ENCODE data around the gene WNT5A.

The WNT5A gene

DNA sequence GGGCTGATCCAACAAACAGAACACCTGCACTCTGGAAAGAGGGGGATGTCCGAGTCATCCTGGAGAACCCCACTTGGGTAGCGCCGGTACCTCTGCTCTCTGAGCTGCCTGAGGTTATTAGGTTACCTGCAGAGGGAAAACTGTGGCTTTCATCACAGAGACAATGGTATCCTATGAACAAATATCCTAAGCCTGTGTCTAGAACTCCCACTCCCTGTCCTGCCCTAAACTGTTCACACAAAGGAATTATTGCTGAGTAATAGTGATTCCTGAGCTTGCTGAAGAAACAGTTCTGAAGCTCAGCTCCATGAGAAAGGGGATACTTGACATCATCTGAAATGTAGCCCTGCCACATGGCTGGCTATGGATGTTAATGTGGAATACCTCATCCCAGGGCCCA lies 31.9 kb upstream of the WNT5A start:
- Mint-ChIP-seq H3K27me3 (ENCODE audit: low read depth) (peaks cover 11% of the 10 kb centered on the region), H3K4me3 (no peak overlapping the region), H3K4me1 (peaks cover 52% of the 10 kb centered on the region), H3K9me3 (no peaks in the 10 kb centered on the region), H3K27ac (peak overlapping the region; percentile 61 to 79 (median 78)), H3K36me3 (ENCODE audit: low read depth) (no peaks in the 10 kb centered on the region)
- TF ChIP-seq, protein P1, sequence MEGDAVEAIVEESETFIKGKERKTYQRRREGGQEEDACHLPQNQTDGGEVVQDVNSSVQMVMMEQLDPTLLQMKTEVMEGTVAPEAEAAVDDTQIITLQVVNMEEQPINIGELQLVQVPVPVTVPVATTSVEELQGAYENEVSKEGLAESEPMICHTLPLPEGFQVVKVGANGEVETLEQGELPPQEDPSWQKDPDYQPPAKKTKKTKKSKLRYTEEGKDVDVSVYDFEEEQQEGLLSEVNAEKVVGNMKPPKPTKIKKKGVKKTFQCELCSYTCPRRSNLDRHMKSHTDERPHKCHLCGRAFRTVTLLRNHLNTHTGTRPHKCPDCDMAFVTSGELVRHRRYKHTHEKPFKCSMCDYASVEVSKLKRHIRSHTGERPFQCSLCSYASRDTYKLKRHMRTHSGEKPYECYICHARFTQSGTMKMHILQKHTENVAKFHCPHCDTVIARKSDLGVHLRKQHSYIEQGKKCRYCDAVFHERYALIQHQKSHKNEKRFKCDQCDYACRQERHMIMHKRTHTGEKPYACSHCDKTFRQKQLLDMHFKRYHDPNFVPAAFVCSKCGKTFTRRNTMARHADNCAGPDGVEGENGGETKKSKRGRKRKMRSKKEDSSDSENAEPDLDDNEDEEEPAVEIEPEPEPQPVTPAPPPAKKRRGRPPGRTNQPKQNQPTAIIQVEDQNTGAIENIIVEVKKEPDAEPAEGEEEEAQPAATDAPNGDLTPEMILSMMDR (IDR thresholded peaks at IDR 0.05; ENCODE audit: unreplicated experiment in 3 of 3): no peak

DNA sequence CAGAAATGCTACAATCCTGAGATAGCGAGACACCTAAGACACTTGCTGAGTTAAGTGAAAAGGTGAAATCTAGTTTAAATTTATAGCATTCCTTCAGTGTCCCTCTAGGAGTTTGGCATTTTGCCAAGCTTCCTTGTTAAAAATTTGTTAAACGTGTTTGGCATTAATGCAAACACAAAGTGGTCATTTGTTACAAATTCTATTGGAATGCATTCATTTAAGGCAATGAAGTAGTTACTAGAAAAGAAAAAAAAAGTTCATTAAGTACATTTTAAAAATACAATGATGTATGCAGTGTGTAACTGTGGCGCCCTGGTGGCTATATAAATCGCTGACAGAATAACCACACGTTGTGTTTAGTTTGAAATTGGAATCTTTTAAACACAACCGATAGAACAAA lies 31.3 kb upstream of the WNT5A start:
- H3K27ac Mint-ChIP-seq: peak overlapping the region; percentile 61 to 79 (median 78)
- TF ChIP-seq, protein P1 (IDR thresholded peaks at IDR 0.05; ENCODE audit: unreplicated experiment in 3 of 3): no peak
- peaks cover 49% of the 10 kb centered on the region for H3K4me1 Mint-ChIP-seq
- no peak overlapping the region for H3K4me3 Mint-ChIP-seq
- peaks cover 11% of the 10 kb centered on the region for H3K27me3 Mint-ChIP-seq (ENCODE audit: low read depth)
- H3K36me3 Mint-ChIP-seq (ENCODE audit: low read depth): no peaks in the 10 kb centered on the region
- H3K9me3 Mint-ChIP-seq: no peaks in the 10 kb centered on the region

DNA sequence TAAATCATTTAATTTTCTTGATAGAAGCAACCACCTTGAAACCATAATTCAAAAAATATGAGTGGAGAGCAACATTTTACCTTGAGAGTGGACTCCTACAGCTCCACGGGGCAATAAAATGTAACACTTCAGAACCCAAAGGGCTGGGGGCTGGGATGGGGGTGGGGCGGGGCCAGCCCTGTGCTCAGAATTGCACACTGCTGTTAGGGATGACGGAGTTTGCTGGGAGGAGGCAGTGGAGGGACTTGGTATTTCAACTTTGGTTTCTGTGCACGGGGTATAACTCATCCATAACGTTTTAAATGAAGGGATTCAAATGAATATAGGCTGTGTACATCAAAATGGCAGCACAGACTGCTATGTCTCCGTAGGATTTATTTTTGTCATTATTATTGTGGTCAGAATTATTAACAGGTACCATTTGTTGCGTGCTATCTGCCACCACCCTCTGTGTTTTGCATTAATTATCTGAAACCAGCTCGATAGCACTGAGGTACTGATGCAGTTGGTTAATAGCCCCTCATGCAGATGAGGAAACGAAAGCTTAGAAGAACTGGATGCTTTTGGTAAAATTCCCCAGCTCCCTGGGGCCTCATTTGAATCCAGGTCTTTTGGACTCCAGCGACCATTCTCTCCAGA lies 29.4 kb upstream of the WNT5A start:
- Mint-ChIP-seq H3K4me1 (peaks cover 53% of the 10 kb centered on the region), H3K4me3 (no peak overlapping the region), H3K9me3 (no peaks in the 10 kb centered on the region), H3K27me3 (ENCODE audit: low read depth) (peaks cover 11% of the 10 kb centered on the region), H3K36me3 (ENCODE audit: low read depth) (no peaks in the 10 kb centered on the region), H3K27ac (no peak overlapping the region)
- TF ChIP-seq, protein P1 (IDR thresholded peaks at IDR 0.05; ENCODE audit: unreplicated experiment in 3 of 3): no peak

DNA sequence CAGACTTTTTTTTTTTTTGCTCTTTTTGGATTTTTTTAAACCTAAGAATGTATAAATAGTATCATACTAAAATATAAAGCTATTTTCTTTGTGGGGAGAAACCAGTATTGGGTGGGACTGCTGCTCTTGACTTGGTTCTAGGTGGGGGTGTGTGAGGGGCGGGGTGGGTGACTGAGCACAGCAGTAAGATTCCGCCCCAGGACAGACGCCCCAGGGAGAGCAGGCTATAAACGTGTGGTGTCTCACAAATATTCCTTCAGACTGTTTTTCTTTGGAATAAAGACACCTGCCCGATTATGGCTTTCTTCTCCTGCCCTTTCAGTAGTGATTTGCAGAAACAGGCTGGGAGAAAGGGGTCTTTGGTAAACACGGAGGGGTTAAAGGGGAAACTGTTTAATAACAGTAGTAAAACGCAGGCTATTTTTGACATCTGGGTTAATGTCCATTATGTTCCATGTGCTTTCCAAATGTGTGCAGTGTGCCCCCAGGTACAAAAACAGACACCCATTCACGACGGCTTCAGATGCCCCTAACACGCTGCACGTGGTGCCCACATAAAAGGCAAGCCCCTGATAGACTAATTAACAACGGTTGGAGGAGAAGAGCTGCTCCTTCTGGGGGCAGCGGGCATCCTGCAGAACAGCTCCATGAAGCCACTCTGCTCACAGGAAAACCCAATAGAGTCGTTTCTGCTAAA lies 28.6 kb upstream of the WNT5A start:
- H3K27ac Mint-ChIP-seq: peak overlapping the region in 1 of 3 experiments; percentile 32
- H3K4me3 Mint-ChIP-seq: peak overlapping the region in 2 of 3 experiments; percentile 28 to 34
- peaks cover 11% of the 10 kb centered on the region for H3K27me3 Mint-ChIP-seq (ENCODE audit: low read depth)
- TF ChIP-seq, protein P1 (IDR thresholded peaks at IDR 0.05; ENCODE audit: unreplicated experiment in 3 of 3): no peak
- no peaks in the 10 kb centered on the region for H3K9me3 Mint-ChIP-seq
- no peaks in the 10 kb centered on the region for H3K36me3 Mint-ChIP-seq (ENCODE audit: low read depth)
- peaks cover 53% of the 10 kb centered on the region for H3K4me1 Mint-ChIP-seq

DNA sequence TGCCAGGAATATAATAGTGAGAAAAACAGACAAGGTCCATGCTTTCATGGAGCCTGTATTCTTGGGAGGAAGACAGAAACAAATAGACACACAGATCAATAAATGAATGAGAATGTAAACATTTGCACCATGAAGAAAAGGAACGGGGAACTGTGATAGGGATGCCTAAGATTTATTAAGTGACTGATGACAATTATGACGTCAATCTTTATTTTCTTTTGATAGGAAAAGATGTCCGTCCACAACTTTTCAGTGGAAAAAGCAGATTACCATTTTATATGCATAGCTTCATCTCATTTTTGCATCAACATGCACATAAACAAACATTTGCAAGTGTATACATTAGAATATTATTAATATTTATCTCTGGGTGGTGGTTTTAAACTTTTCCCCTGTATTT lies 27.9 kb upstream of the WNT5A start:
- H3K36me3 Mint-ChIP-seq (ENCODE audit: low read depth): no peaks in the 10 kb centered on the region
- no peak overlapping the region for H3K27ac Mint-ChIP-seq
- peaks cover 54% of the 10 kb centered on the region for H3K4me1 Mint-ChIP-seq
- TF ChIP-seq, protein P1 (IDR thresholded peaks at IDR 0.05; ENCODE audit: unreplicated experiment in 3 of 3): no peak
- no peak overlapping the region for H3K4me3 Mint-ChIP-seq
- peaks cover 11% of the 10 kb centered on the region for H3K27me3 Mint-ChIP-seq (ENCODE audit: low read depth)
- no peaks in the 10 kb centered on the region for H3K9me3 Mint-ChIP-seq

All from nephron (organoid).